GM19463 (cell line): ENCODE results near the gene UCK2.

Experiments
- ATAC-seq: cut with Tn5 transposase; IDR thresholded peaks from one replicate; pipeline ENCODE4 v1.9.1; 2021; ENCODE audit warnings: mild to moderate bottlenecking, moderate library complexity; ENCODE audit not compliant: unreplicated experiment

UCK2 gene

GRCh38 chr1:165833358-165833757 is 5.9 kb downstream of the UCK2 start:
- ATAC-seq = no peak

- ATAC-seq = no peak
Measured at GRCh38 chr1:165834229-165834628, 6.8 kb downstream of the UCK2 start.

GRCh38 chr1:165834881-165835280 is 7.5 kb downstream of the UCK2 start:
- ATAC-seq = no peak

- ATAC-seq = no peak
Measured at GRCh38 chr1:165836664-165837482, 9.5 kb downstream of the UCK2 start.

- ATAC-seq = no peak
Measured at GRCh38 chr1:165837838-165838364, 10.5 kb downstream of the UCK2 start.

- ATAC-seq = no peak
Measured at GRCh38 chr1:165840423-165840822, 13.0 kb downstream of the UCK2 start.

GRCh38 chr1:165841582-165842017 is 14.2 kb downstream of the UCK2 start:
- ATAC-seq = peak; percentile 39

- ATAC-seq = peak; percentile 18
Measured at GRCh38 chr1:165842023-165842670, 14.7 kb downstream of the UCK2 start.

- ATAC-seq = peak; percentile 53
Measured at GRCh38 chr1:165842671-165843129, 15.3 kb downstream of the UCK2 start.

- ATAC-seq = no peak
Measured at GRCh38 chr1:165843304-165843703, 15.9 kb downstream of the UCK2 start.

- no peak for ATAC-seq
Measured at GRCh38 chr1:165844114-165844798, 16.8 kb downstream of the UCK2 start.

- ATAC-seq = no peak
Measured at GRCh38 chr1:165844933-165845332, 17.5 kb downstream of the UCK2 start.

- no peak for ATAC-seq
Measured at GRCh38 chr1:165845569-165845968, 18.2 kb downstream of the UCK2 start.

- ATAC-seq = peak; percentile 35
Measured at GRCh38 chr1:165845992-165846748, 18.8 kb downstream of the UCK2 start.

GRCh38 chr1:165847486-165847885 is 20.1 kb downstream of the UCK2 start:
- ATAC-seq = no peak

- no peak for ATAC-seq
Measured at GRCh38 chr1:165849353-165850133, 22.1 kb downstream of the UCK2 start.

GRCh38 chr1:165851034-165851658 is 23.7 kb downstream of the UCK2 start:
- ATAC-seq = peak; percentile 80

GRCh38 chr1:165852871-165853270 is 25.5 kb downstream of the UCK2 start:
- no peak for ATAC-seq

- no peak for ATAC-seq
Measured at GRCh38 chr1:165853528-165854075, 26.2 kb downstream of the UCK2 start.
